NCI-H1048 (cell line): ENCODE data around the gene VPS13A.
"Not testable (repeated sequence)": the region's sequence is repeated elsewhere in the genome, so short reads cannot be mapped to it uniquely, and the experiment has no call there.

Experiments used
- DNase-seq: peaks from one replicate; lab custom pipeline; 2025; lab: John Stamatoyannopoulos, UW

Gene VPS13A

DNA sequence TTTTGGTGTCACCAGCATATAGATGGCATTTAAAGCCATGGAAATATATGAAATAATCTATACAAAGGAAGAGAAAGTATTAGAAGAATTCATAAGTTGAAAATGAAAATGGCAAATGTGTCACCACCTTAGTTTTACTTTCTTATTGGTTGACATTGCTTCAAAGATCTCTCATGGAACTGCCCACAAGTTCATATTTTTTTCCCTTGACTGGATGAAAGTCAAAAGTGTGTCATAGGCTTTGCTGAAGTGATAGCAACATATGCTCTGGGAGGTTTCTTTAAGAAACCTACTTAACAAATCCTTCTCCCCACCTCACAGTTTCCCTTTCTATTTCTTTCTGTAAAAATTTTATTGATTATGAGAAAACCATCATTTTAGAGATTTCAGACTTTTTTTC lies 127.2 kb downstream of the VPS13A start:
- no peak for DNase-seq

DNA sequence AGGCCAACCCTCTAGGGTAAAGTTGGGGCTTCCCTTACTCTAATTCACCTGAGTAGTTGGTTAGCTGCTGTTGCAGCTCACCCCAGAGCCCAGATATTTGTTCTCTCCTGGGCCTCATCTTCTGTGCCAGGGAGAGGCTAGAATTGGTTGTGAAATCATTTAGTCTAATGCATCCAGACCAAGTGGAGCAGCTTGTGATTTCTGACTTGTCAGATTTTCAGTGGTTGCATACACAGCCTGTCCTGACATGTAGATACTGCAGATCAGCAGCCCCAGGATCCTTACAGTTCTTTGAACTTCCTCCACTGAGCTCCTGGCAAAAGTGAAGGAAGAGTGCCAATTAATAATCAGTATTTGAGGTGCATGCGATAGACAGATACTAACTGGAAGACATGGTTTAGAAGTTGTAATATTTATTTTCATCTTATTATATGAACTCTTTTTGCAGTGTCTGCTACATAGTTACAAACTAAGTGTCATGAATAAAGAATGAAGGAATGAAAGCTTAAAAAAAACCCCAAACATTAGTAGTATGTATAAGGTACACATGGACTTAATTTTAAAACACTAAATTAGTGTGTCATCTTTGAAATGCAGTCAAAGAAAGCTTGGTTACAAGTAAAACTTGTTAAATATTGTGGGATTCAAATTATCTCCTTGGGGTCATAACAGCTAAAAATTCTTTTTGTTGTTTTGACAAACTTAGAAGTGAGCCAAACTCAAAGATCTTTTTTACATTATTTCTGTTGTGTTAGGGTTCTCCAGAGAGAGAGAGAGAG lies 128.5 kb downstream of the VPS13A start:
- DNase-seq, result no peak

DNA sequence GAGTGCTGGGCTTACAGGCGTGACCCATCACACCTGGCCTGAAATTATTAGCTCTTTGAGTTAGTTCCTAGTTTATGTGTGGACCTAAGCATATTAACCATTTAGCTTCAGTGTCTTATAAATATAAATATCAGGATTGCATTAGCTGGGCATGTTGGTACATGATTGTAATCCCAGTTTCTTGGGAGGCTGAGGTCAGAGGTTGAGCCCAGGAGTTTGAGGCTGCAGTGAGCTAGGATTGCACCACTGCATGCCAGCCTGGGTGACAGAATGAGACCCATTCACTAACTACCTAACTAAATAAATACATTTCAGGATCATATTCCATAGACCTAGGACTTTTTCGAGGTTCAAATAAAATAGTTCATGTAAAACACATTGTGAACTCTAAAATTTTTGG lies 129.8 kb downstream of the VPS13A start:
- DNase-seq, result no peak

DNA sequence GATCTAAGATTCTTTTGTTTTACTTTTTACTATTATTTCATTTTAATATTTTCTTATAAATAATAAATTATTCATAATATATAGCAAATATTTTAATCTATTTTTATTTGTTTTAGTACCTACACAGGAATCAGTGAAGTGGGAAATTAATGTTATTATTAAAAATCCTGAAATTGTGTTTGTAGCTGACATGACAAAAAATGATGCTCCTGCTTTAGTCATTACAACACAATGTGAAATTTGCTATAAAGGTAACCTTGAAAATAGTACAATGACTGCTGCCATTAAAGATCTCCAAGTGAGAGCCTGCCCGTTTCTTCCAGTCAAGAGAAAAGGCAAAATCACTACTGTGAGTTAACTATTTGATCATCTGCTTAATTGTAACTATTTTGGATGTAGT lies 138.7 kb downstream of the VPS13A start:
- DNase-seq, result no peak

DNA sequence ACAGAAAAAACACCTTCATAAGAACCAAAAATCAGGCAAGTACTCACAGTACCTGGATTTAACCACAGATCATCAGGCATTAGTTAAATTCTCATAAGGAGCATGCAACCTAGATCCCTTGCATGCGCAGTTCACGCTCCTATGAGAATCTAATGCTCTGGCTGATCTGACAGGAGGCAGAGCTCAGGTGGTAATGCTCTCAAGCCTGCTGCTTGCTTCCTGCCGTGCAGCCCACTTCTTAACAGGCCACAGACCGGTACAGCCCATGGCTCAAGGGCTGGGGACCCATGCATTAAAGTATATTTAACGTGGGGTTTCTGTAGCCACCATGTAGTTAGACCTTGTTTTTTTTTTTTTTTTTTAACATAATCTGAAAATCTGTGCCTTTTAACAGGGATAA lies 147.7 kb downstream of the VPS13A start:
- no peak for DNase-seq

DNA sequence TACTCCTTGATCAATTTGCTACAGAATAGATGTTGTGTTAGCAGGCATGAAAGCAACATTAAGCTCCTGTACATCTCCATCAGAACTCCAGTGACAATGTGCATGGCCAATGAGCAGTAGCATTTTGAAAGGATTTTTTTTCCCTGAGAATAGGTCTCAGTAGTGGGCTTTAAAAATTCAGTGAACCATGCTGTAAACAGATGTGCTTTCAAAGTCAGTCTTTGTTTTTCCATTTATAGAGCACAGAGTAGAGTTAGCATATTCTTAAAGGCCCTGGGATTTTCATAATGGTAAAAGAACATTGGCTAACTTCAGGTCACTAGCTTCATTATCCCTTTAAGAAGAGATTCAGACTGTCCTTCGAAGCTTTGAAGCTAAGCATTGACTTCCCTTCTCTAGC lies 150.8 kb downstream of the VPS13A start:
- DNase-seq, result no peak

DNA sequence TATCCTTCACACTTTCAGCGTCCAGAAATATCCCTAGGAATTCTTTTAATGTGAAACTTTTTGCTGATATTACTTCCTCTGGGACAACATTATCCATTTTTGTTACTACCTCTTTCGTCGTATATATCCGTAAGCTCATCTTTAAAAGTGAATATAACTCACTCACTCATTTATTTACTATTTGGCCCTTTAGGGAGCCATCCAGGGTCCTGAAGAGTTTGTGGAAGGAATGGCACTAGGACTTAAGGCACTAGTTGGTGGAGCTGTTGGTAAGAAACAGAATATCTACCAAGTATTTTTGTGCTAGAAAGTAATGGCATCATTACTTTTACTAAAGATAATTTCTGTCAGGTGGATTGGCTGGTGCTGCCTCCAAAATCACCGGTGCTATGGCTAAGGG lies 192.7 kb downstream of the VPS13A start:
- no peak for DNase-seq

DNA sequence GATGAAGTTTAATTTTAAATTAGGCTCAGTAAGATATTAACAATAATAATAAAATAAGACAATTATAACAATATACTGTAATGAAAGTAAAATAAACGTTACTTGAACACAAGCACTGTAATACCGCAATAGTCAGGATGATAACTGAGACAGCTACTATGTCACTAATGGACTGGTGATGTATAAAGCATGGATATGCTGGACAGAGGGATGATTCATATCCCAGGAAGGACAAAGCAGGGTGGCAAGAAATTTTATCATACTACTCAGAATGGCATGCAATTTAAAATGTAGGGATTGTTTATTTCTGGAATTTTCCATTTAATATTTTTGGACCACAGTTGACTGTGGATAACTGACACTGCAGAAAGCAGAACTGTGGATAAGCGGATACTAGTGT lies 196.9 kb downstream of the VPS13A start:
- DNase-seq, result no peak

DNA sequence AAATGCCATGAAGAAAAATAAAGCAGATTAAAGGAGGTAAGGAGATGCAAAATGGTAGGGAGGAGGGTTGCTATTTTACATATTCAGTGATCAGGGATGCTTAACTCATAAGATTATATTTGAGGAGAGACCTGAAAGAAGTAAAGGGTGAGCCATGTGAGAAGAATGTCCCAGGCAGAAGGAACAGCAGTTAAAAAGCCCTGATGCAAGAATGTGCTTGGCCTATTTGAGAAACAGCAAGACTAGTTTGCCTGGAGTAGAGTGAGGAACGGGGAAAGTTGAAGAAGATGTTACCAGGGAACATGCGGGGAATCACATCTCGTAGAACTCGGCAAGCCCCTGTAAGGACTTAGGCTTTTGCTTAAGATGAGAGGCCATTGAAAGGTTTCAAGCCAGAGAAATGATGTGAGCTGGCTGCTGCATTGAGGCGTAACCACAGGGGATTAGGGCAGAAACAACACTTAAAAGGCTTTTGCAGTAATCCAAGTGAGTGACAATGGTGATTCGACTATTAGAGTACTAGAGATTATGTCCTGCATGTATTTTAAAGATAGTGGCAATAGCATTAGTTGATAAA lies 198.7 kb downstream of the VPS13A start:
- DNase-seq, result no peak

DNA sequence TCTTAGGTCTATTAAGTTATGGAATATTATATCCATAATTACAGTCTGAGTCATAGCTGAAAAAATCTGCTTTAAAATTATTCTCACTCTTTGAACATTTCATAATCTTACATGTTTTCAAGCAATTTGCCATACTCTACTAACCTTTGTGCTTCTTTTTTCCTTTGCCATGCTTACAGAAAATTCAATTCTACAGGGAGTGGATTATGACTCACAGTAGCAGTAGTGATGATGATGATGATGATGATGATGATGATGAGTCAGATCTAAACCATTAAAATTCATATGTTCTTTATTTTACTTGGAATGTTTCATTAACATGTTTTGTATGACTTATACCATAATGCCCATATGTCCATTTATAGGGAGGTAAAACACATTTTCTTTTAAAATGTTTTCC lies 207.1 kb downstream of the VPS13A start:
- no peak for DNase-seq

DNA sequence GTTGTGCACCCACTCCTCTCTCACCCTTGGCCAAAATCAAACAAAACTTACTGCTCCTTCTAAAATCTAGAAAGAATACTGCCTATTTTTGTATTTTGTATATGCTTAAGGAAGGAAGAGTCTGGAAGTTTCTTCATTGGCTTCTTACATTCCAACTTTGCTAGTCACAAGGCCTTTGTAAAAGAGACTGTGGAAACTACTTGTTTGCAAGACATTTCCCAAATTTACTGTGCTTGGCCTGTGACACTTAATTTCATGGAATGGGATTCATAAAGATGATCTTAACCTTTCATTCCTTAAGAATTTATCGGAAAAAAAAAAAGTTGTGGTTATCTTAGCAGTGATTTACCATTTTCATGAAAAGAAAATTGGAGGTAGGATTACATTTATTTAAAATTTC lies 208.9 kb downstream of the VPS13A start:
- DNase-seq, result no peak

DNA sequence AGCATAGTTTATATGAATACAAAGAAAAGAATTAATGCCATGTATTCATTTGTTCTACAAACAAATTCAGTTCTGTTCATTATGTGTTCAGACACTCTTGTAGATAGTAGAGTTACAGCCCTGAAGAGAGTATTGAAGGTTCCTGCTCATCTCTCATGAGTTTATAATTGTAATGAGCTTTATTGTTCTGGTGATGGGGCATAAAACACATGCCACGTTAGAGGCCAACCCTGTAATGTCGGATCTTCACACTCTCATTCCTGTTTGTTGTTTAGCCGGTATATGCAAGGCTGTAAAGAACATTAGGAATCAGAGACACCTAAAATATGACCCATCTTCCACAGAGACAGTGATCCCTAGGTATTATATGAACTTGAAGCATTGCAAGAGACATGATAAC lies 214.5 kb downstream of the VPS13A start:
- DNase-seq, result no peak

DNA sequence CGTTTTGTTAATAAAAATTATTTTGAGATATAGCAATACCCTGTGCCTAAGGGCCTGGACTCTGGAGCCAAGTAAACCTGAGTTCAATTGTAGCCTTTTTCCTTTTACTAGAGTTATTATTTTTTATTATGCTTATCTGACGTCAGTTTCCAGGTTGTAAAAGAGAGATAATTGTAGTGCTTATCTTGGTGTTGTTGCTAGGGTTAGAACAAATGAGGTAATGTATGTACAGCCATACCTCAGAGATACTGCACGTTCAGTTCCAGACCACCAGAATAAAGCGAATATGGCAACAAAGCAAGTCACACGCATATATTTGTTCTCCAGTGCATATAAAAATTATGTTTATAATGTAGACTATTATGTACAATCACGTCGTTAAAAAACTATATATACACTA lies 215.0 kb downstream of the VPS13A start:
- DNase-seq, result no peak

DNA sequence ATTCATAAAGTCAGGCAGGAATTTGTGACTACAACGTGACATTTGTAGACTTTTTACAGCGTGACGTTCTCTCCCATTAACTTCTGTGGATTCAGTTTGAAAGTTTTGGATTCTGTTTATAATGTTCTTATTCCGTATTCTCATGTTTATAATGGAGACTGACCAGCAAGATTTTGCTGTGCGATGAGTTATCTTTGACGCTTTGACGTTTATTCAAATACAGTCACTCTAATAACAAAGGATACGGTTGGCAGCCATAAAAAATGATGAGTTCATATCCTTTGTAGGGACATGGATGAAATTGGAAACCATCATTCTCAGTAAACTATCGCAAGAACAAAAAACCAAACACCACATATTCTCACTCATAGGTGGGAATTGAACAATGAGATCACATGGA lies 221.2 kb downstream of the VPS13A start:
- DNase-seq, result not testable (repeated sequence)

DNA sequence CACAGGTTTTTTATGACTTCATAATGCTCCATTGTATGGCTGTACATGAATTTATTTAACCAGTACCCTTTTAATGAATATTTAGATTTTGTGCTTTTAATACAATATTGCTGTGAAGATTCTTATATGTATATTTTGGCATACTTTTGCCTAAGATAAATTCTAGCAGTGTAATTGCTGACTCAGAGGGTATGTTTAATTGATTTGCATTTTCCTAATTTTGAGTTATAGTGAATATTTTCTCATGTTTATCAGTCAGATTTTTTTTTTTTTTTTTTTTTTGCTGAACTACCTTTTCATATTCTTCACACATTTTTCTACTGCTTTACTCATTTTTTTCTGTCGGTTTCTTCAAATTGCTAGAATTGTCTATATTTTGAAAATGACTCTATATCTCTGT lies 222.6 kb downstream of the VPS13A start:
- no peak for DNase-seq

DNA sequence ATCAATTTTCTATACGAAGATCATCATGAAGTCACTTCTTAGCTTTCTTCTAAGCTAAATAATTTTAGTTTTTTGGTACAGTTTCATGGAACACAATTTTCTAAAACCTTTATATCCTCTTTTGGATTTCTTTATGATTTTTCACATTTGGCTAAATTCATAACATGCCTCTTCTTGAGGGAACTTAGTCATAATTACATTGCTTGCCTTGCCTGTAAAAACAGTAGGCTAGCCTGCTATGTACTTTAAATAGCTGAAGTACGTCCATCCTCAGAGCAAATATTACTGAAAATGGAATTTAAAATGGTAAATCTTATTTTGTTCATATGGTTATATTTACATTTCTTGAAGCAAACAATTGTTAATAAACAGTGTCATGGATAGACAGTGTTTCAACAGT lies 225.0 kb downstream of the VPS13A start:
- DNase-seq, result no peak

DNA sequence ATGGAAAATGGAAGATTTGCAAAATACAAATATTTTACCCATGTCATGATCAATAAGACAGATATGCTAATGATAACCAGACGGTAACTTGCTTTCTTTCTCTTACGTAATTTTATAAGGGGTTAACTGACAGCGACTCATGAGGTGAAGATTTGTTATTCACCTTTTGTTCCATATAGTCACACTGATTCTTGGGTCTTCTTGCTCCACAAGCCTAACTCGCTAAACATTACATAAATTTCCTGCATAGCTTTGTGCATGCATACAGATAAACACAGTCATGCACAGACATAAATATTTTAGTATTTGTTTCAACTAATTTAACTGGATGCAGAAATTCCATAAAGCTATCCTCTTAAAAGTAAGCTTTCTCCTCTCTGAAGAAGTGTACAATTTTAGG lies 225.9 kb downstream of the VPS13A start:
- no peak for DNase-seq

DNA sequence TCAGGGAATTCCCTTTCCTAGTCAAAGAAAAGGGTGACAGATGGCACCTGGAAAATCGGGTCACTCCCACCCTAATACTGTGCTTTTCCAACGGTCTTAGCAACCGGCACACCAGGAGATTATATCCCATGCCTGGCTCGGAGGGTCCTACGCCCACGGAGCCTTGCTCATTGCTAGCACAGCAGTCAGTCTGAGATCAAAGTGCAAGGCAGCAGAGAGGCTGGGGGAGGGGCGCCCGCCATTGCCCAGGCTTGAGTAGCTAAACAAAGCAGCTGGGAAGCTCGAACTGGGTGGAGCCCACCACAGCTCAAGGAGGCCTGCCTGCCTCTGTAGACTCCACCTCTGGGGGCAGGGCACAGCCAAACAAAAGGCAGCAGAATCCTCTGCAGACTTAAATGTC lies 231.2 kb downstream of the VPS13A start:
- not testable (repeated sequence) for DNase-seq

DNA sequence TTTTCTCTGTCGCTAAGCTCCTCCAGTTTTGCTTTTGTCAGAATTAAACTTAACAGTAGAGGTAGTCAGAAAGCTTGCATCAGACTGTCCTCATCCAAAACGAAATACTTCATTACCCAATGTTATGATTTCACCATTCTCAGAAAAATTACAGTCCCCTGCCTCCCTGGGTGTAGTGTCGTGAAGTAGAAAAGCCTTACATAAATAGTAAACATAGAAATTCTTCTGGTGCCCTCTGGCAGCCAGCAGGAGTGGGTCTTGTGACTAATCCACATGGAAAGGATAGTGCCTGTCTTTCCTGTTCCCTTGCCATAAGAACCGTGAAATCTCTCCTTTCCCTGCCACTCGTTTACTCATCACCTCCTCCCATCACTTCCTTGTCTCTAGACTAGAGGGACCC lies 240.2 kb downstream of the VPS13A start:
- DNase-seq, result no peak

DNA sequence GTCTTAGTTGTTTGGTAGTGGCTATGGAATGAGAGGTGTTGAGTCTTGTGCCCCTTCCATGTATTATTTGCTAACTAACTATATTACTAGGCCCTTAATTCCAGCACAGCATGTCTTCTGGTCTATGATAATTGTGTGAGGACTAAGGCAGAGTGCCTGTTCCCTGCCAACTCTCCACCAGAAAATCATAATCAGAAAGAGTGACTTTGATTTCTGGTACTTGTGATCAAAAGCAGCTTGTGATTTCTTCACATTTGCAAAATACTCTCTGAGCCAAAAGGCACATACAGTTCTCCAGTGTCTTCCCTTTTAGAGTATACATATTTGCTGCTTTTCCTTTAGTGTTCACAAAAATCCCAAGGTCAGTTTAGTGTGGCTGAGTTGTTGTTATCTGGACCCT lies 240.9 kb downstream of the VPS13A start:
- DNase-seq, result no peak

DNA sequence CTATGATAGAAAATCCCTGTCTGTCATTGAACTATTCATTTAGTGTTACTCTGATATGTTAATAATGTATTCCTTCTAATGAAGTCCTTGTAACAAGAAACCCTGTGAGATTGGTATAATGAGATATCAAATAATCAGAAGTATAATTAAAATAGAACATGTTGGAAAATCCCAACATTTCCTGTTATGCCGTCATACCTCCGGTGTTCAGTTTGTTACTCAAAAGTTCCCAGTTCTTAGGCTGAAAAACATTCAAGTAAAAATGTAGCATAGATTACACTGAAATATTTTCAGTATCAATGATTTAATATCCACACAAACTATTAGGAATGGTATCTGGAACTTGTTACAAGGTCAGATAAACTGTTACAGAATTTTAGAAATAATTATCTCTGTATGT lies 243.3 kb downstream of the VPS13A start:
- DNase-seq, result no peak

DNA sequence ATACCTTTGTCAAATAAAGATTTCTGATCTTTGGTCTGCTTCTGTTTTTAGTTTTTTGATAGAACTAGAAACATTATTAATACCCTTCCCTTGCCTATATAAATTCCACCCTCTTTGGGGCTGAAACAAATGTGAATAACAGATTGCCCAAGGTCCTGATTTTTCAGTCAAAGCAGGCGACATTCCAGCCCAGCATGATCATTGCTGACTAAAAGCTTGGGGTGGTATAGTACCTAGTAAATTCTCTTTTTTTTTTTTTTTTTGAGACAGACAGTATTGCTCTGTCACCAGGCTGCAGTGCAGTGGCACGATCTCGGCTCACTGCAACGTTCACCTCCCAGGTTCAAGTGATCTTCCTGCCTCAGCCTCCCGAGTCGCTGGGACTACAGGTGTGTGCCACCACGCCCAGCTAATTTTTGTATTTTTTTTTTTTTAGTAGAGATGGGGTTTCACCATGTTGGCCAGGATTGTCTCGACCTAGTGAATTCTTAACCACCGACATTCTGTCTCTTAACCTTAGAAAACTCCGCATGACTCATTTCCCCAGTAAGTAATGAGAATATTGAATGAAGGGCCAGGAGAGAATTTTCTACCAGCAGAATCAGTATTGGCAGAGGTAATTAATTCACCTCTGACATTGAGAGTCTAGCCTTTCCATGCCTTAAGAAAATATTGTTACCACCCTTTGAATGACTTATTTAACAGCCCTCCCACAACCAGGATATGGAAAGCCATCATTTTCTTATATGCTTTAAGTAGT lies 244.4 kb downstream of the VPS13A start:
- DNase-seq, result no peak

DNA sequence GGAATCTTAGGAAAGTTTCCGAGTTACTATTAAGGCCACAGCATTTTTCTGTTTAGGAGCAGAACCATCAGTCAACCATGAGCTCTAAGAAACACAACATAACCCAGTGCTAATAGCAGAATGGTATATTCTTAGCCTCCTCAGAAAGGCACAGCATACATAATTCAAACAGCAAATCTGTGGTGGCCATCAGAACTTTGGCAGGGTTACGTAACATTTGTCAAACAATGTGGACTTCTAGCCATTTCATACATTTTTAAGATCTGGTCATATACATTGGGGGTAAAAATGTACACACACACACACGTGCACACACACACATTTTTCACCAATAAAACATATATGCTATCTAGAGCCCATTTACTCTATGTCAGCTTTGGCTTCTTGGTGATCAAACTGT lies 245.6 kb downstream of the VPS13A start:
- DNase-seq, result no peak
